ENCODE measurements around the gene ZGRF1. TPM values are rescaled to one million over a fixed set of nuclear protein-coding genes. Genes with fewer than 3 reads are reported as not detected.
A peak's percentile ranks its signal among the peaks of the same experiment; 100 is the strongest.
"Not testable (repeated sequence)": the region's sequence is repeated elsewhere in the genome, so short reads cannot be mapped to it uniquely, and the experiment has no call there.

Gene ZGRF1
- total RNA-seq, 2 experiments from 2014 or later: 47.0 to 48.3 TPM

- Mint-ChIP-seq H3K27ac (no peak overlapping the region), H3K4me3 (peak overlapping the region; percentile 43), H3K4me1 (ENCODE audit: low read depth) (peaks cover 47% of the 10 kb centered on the region), H3K27me3 (ENCODE audit: low read depth) (peaks cover 80% of the 10 kb centered on the region), H3K9me3 (ENCODE audit: insufficient read depth) (no peaks in the 10 kb centered on the region), H3K36me3 (ENCODE audit: low read depth) (peaks cover 5% of the 10 kb centered on the region)
- no peak for DNase-seq
- POLR2A ChIA-PET: no interaction called here
- ATAC-seq: no peak
- CTCF ChIA-PET: interaction anchor here (1.1 to 1.6 kb wide), 4 partner anchors 11 to 255 kb away, joined by 3 to 7 read pairs (median 6); no protein-coding TSS in a partner anchor
These were observed 126.2 kb downstream of the ZGRF1 start for GRCh38 chr4:112510291-112511092.

DNA sequence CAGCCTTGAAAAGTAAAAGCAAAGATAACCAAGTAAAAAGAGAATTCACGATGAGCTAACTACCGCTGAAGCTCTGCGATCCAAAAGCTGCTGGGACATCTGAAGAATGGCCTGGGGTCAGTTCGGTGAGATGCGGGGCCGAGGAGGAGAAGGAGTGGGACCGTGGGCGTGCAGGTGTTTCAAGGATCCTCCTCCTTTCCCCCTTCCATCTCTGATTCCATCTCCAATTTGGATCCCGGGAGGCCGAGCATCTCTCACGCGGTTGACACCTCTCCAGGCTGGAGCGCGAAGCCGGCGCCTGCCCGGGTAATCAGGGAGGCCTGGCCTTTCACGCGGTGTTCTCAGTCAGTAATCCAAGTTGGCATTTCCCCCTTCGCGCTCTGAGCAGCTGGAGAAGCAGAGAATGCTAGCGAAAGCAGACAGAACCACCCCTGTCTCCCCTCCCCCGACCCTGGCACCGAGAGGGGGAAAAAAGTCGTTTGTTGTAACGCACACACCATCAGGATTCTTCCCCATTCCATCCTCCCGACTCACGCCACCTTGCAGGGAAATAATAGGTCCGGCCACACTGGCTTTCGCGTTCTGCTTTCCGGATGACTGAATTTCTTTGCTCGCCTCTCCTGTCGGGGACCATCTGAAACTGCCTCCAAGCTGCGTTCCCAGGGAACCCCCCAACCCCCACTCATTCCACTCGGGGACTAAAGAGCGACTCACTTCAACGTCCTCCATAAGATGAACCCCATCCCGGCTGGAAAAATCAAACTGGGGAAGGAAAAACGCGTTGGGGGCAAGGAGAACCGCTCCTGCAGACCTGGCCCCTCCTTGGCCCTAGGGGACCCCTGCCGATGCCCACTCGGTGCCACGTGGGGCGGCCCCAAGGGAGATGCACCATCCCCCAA, 127.2 kb downstream of the ZGRF1 start:
- ChIA-PET POLR2A (no interaction called here), CTCF (interaction anchor here (0.9 to 1.6 kb wide), 7 partner anchors 10 to 256 kb away, joined by 3 to 7 read pairs (median 5); no protein-coding TSS in a partner anchor)
- Mint-ChIP-seq H3K27me3 (ENCODE audit: low read depth) (peaks cover 77% of the 10 kb centered on the region), H3K36me3 (ENCODE audit: low read depth) (peaks cover 5% of the 10 kb centered on the region), H3K4me3 (peak overlapping the region; percentile 41), H3K4me1 (ENCODE audit: low read depth) (peaks cover 42% of the 10 kb centered on the region), H3K9me3 (ENCODE audit: insufficient read depth) (no peaks in the 10 kb centered on the region), H3K27ac (no peak overlapping the region)
- no peak for ATAC-seq
- DNase-seq: no peak

DNA sequence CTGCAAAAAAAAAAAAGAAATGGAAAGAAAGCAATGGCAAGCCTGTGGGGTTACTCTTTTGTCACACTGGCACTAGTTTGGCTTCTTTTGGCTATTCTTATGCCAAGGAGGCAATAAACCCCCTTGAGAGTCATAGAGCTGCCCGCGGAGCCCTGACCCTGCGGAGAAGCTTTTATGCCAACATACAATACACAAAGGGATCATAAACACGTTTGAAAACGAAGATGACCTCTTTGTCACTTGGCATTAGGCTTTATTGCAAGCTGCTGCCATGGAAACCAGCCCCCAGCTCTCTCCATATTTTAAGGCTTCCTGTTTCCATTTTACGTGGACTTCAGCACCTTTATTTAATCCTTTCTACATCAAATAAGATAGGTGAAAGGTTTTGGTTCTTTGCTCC, 128.4 kb downstream of the ZGRF1 start:
- POLR2A ChIA-PET: no interaction called here
- CTCF ChIA-PET: interaction anchor here (1.2 to 1.6 kb wide), 3 partner anchors 13 to 16 kb away, joined by 3 to 5 read pairs (median 5); no protein-coding TSS in a partner anchor
- Mint-ChIP-seq H3K4me1 (ENCODE audit: low read depth) (peaks cover 34% of the 10 kb centered on the region), H3K27ac (no peak overlapping the region), H3K27me3 (ENCODE audit: low read depth) (peaks cover 74% of the 10 kb centered on the region), H3K4me3 (no peak overlapping the region), H3K9me3 (ENCODE audit: insufficient read depth) (no peaks in the 10 kb centered on the region), H3K36me3 (ENCODE audit: low read depth) (peaks cover 5% of the 10 kb centered on the region)
- no peak for DNase-seq
- ATAC-seq: no peak

DNA sequence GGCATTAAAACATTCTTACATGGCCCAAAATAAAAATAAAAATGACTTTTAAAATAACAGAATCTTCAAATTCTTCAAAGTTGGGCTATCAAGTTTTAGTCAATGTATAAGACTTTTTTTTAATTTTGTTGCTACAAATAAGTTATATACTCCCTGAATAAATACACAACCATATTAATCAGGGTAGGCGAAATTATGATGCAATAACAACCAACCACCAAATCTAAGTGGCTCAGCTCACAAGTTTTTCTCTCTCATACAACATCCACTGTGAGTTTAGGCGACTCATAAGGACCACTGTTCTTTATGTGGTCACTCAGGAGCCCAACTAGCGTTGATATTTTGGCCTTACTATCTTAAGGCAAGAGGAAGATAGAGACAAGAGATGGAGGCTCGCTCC, 131.9 kb downstream of the ZGRF1 start:
- no peak for DNase-seq

DNA sequence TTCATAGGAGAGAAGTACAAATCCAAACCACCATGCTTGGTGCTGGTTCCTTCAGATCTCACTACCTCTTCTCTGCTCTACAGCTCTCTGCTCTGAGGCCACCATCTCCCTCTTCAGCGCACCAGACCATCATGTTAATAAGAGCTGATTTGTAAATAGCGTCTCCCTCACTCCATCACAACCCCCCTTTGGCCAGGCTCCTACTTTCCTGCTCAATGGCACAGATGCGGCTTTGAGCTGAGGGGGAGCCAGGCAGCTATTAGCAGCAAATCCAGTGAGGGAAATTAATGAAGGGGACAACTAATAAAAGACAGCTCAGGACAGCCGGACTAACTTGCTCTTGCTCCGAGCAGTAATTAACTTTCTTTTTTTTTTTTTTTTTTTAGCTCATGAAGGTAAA, 133.8 kb downstream of the ZGRF1 start:
- no peak for DNase-seq
- ATAC-seq: no peak

More for the DNA sequence above, 131.9 kb downstream of the ZGRF1 start:
- POLR2A ChIA-PET: no interaction called here
- H3K9me3 Mint-ChIP-seq (ENCODE audit: insufficient read depth): no peaks in the 10 kb centered on the region
- H3K27me3 Mint-ChIP-seq (ENCODE audit: low read depth): peaks cover 64% of the 10 kb centered on the region
- H3K4me1 Mint-ChIP-seq (ENCODE audit: low read depth): peaks cover 12% of the 10 kb centered on the region
- H3K27ac Mint-ChIP-seq: no peak overlapping the region
- ATAC-seq: no peak
- H3K36me3 Mint-ChIP-seq (ENCODE audit: low read depth): no peaks in the 10 kb centered on the region
- no peak overlapping the region for H3K4me3 Mint-ChIP-seq
- CTCF ChIA-PET: interaction anchor here (0.9 to 2.9 kb wide), 4 partner anchors 13 to 184 kb away, joined by 3 to 10 read pairs (median 3); no protein-coding TSS in a partner anchor

DNA sequence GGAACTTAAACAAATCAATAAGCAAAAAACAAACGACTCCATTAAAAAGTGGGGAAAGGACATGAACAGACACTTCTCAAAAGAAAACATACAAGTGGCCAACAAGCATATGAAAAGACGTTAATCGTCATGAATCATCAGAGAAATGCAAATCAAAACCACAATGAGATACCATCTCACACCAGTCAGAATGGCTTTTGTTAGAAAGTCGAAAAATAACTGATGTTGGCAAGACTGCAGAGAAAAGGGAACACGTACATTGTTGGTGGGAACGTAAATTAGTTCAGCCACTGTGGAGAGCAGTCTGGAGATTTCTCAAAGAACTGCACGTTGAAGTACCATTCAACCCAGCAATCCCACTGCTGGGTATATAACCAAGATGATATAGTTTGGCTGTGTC, 144.4 kb downstream of the ZGRF1 start:
- peaks cover 6% of the 10 kb centered on the region for H3K9me3 Mint-ChIP-seq (ENCODE audit: insufficient read depth)
- H3K27me3 Mint-ChIP-seq (ENCODE audit: low read depth): peaks cover 4% of the 10 kb centered on the region
- ATAC-seq: no peak
- ChIA-PET CTCF (interaction anchor here (1.6 kb wide), 1 partner anchor 32 kb away, joined by 3 read pairs; no protein-coding TSS in a partner anchor), POLR2A (no interaction called here)
- H3K27ac Mint-ChIP-seq: no peak overlapping the region
- DNase-seq: no peak
- no peaks in the 10 kb centered on the region for H3K36me3 Mint-ChIP-seq (ENCODE audit: low read depth)
- H3K4me1 Mint-ChIP-seq (ENCODE audit: low read depth): no peaks in the 10 kb centered on the region
- no peak overlapping the region for H3K4me3 Mint-ChIP-seq

More for the DNA sequence above, 133.8 kb downstream of the ZGRF1 start:
- no peaks in the 10 kb centered on the region for H3K36me3 Mint-ChIP-seq (ENCODE audit: low read depth)
- H3K9me3 Mint-ChIP-seq (ENCODE audit: insufficient read depth): no peaks in the 10 kb centered on the region
- no peaks in the 10 kb centered on the region for H3K4me1 Mint-ChIP-seq (ENCODE audit: low read depth)
- ChIA-PET CTCF (interaction anchor here (0.7 to 2.9 kb wide), 3 partner anchors 15 to 21 kb away, joined by 3 to 10 read pairs (median 4); no protein-coding TSS in a partner anchor), POLR2A (no interaction called here)
- H3K27me3 Mint-ChIP-seq (ENCODE audit: low read depth): peaks cover 54% of the 10 kb centered on the region
- no peak overlapping the region for H3K27ac Mint-ChIP-seq
- no peak overlapping the region for H3K4me3 Mint-ChIP-seq

GRCh38 chr4:112490808-112491207, 145.9 kb downstream of the ZGRF1 start:
- H3K27me3 Mint-ChIP-seq (ENCODE audit: low read depth); CTCF ChIA-PET; DNase-seq; H3K36me3 Mint-ChIP-seq (ENCODE audit: low read depth); H3K4me3 Mint-ChIP-seq; POLR2A ChIA-PET; H3K4me1 Mint-ChIP-seq (ENCODE audit: low read depth); H3K9me3 Mint-ChIP-seq (ENCODE audit: insufficient read depth); ATAC-seq; H3K27ac Mint-ChIP-seq: not testable (repeated sequence)

Small RNAs within 50 kb of the gene (microRNA-seq; reads per million reads assigned to microRNA genes)
- gene MIR302A (not detected), gene MIR302B (not detected), gene MIR302C (not detected), gene MIR302D (not detected), gene MIR367 (not detected)

Other genes with a start within 250 kb of the ZGRF1 start
- gene NEUROG2, start 120.7 kb downstream of the ZGRF1 start, total RNA-seq: not detected
- 10 to 100 TPM; 48.2 to 51.3 TPM for gene LARP7, start 234 bp upstream of the ZGRF1 start, total RNA-seq